PFSK-1 (cell line): ENCODE data around the gene TMC7.

Experiments used
- POLR2AphosphoS5 ChIP-seq: IDR thresholded peaks from 2 replicates; pipeline ENCODE4 v1.6.1; 2012; ENCODE audit warnings: low read depth, mild to moderate bottlenecking, control low read depth, low read length, moderate library complexity
- SIN3A ChIP-seq: IDR thresholded peaks from 2 replicates; pipeline ENCODE4 v1.6.1; 2012; ENCODE audit warnings: mild to moderate bottlenecking, low read length, moderate library complexity, borderline replicate concordance; ENCODE audit not compliant: insufficient read depth
- TAF1 ChIP-seq: IDR thresholded peaks from 2 replicates; pipeline ENCODE4 v1.6.1; 2012; ENCODE audit warnings: low read length, control low read depth, borderline replicate concordance; ENCODE audit not compliant: insufficient read depth
- TF ChIP-seq, protein P1 (sequence below), 2 experiments: IDR thresholded peaks; 2 replicates each; pipeline versions ENCODE4 v1.6.1 to v1.8.0; 2011 to 2012; ENCODE audit warnings: low read depth in 2 of 2, low read length in 2 of 2, control low read depth in 1 of 2, inconsistent platforms in 1 of 2, mild to moderate bottlenecking in 1 of 2, moderate library complexity in 1 of 2; ENCODE audit not compliant: insufficient read depth in 1 of 2

DNA sequence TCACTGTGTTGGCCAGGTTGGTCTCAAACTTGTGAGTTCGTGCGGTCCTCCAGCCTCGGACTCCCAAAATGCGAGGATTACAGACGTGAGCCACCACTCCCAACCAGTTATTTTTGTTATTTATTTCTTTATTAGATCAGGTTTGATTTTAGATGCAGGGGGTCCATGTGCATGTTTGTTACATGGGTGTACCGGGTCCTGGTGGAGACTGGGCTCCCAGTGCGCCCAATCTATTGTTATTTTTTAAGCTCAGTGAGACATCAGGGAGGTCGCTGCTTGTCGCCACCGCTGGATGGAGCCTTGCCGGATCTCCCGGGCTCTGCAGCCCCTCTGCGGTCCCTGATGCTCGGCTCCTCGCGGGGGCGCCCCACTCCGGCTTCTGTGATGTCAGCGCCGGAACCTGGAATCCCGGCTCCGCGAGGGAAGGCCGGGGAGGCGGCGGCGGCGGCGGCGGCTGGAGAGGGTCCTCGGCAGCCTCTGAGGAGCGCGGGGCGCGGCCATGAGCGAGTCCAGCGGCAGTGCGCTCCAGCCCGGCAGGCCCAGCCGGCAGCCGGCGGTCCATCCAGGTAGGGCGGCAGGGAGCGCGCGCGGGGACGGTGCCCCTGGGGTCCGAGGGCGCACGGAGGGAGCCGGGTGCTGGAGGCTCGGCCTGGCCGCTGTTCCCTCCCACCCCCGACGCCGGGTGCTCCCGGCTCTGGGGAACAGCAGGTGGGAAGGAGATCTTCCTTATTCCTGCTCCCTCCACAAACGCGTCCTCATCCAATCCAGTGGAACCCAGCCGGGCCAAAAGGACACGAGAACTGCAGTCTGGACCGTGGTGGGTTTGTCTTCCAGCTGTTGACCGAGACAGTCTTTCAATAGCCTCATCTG is at the start of gene TMC7:
- TF ChIP-seq TAF1 (no peak), POLR2AphosphoS5 (no peak), SIN3A (no peak)
- TF ChIP-seq, protein P1, sequence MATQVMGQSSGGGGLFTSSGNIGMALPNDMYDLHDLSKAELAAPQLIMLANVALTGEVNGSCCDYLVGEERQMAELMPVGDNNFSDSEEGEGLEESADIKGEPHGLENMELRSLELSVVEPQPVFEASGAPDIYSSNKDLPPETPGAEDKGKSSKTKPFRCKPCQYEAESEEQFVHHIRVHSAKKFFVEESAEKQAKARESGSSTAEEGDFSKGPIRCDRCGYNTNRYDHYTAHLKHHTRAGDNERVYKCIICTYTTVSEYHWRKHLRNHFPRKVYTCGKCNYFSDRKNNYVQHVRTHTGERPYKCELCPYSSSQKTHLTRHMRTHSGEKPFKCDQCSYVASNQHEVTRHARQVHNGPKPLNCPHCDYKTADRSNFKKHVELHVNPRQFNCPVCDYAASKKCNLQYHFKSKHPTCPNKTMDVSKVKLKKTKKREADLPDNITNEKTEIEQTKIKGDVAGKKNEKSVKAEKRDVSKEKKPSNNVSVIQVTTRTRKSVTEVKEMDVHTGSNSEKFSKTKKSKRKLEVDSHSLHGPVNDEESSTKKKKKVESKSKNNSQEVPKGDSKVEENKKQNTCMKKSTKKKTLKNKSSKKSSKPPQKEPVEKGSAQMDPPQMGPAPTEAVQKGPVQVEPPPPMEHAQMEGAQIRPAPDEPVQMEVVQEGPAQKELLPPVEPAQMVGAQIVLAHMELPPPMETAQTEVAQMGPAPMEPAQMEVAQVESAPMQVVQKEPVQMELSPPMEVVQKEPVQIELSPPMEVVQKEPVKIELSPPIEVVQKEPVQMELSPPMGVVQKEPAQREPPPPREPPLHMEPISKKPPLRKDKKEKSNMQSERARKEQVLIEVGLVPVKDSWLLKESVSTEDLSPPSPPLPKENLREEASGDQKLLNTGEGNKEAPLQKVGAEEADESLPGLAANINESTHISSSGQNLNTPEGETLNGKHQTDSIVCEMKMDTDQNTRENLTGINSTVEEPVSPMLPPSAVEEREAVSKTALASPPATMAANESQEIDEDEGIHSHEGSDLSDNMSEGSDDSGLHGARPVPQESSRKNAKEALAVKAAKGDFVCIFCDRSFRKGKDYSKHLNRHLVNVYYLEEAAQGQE (IDR thresholded peaks at IDR 0.05; ENCODE audit: insufficient read depth in 1 of 2, low read depth in 2 of 2, low read length in 2 of 2) = no peak
